IPS DF 4.7 (cell line): ENCODE data around the gene TVP23A.
"Not testable (repeated sequence)": the region's sequence is repeated elsewhere in the genome, so short reads cannot be mapped to it uniquely, and the experiment has no call there.

Experiments
- DNase-seq: peaks from one replicate; pipeline ENCODE4 v3.0.0-alpha.2; 2013; ENCODE audit warnings: low spot score; ENCODE audit errors: extremely low read depth

TVP23A gene

GRCh38 chr16:10806698-10807097 lies 11.9 kb downstream of the TVP23A start:
- DNase-seq, result no peak

GRCh38 chr16:10805334-10805733 lies 13.3 kb downstream of the TVP23A start:
- no peak for DNase-seq

DNA sequence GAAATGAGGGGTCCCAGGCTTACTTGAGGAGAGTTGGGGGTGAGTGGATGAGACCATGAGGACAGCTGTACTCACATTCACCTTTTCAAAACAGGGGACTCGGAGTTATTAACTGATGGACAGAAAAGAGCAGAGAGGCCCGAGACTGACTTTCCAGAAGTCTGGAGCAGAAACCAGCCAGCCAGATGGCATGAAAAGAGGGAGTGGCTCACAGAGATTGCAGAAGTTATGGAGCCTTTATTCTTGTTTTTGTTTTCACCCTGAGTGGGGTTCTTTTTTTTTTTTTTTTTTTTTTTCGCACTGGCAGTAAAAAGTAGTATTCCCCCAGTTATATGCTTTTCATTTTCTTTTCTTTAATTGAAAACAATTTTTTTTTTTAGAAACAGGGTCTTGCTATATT lies 18.9 kb downstream of the TVP23A start:
- no peak for DNase-seq

DNA sequence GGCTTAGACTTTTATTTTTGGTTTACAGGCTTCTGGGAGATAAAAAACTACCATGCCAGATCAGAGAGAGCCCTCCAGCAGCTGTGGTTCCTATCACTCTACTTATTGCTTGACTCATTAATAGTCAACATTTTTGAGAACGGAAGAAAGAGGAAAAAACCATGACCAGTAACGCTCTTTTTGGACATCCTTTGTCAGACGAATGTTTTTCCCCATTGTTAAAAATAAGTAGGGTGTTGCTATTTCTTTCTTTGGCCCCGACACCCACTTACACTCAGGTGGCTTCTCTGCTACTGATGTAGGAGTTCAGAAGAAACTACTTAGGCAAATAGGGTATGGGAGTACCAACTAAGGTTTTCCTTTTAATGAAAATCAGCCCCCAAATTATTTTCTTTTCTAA lies 27.5 kb downstream of the TVP23A start:
- DNase-seq, result no peak

DNA sequence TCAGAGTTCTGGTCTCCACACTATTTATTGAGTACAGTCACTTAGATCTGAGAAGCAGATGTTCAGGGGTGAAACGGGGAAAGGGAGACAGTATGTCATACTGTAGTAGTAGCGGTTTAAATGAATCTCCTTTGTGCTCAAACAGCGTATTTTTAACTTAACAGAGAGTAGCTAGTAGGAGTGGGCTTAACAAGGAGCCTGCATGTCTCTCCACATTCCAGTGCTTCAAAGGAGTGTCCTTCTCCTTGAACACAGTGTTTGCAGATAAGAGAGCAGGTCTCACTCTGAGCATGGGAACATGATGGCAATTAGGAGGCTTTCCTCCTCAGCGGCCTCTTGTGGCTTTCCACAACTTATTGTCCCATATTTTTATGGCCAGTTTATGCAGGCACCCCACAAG lies 30.0 kb downstream of the TVP23A start:
- not testable (repeated sequence) for DNase-seq

GRCh38 chr16:10787304-10787703 lies 31.3 kb downstream of the TVP23A start:
- no peak for DNase-seq

DNA sequence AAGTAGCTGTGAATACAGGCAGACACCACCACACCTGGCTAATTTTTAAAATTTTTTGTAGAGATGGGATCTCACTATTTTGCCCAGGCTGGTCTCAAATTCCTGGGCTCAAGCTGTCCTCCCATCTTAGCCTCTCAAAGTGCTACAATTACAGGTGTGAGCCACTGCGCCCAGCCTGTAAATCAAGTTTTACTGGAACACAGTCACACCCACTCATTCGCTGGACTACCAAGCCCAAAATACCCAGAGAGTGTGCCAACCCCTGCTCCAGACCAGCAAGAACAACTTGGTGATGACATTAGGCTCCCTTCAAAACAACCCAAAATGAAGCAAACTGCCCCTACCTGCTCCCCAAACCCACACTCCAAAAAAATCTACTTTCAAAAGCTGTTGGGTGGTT lies 36.0 kb downstream of the TVP23A start:
- no peak for DNase-seq

- no peak for DNase-seq
Observed at GRCh38 chr16:10780628-10781027, 38.0 kb downstream of the TVP23A start.

- not testable (repeated sequence) for DNase-seq
Observed at GRCh38 chr16:10779908-10780307, 38.7 kb downstream of the TVP23A start.

DNA sequence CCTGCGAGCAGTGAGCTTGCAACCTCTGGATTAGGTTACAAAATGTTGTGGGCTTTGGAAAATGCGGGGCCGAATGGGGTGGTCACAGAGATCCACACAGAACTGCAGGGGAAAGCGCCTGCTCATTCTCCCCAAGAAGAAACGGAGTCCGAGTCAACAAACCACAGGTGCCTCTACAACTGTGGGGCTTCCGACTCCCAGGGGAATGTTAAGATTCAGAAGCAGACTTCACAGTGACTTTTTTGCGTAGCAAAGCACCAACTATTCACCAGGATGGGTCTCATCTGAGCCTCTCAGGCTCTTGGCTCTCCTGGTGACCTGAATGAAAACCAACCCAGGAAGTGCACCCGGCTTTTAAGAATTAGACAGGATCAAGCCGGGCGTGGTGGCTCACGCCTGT lies 41.2 kb downstream of the TVP23A start:
- DNase-seq, result no peak

- not testable (repeated sequence) for DNase-seq
Observed at GRCh38 chr16:10776923-10777322, 41.7 kb downstream of the TVP23A start.

DNA sequence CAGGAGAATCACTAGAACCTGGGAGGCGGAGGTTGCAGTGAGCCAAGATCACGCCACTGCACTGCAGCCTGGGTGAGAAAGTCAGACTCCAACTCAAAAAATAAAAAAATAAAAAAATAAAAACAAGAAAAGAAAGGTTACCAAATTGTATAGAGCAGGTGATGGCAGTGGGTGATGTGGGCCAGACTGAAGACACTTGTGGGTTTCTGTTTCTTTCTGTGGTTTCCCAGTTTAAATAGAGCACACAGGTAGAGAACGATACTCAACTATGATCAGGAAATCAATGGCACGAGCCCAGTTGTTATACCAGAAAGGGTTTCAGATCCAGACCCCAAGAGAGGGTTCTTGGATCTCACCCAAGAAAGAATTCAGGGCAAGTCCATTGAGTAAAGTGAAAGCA lies 42.3 kb downstream of the TVP23A start:
- DNase-seq, result no peak

GRCh38 chr16:10770907-10771306 lies 47.7 kb downstream of the TVP23A start:
- DNase-seq, result no peak

- DNase-seq, result no peak
Observed at GRCh38 chr16:10769381-10769780, 49.2 kb downstream of the TVP23A start.

DNA sequence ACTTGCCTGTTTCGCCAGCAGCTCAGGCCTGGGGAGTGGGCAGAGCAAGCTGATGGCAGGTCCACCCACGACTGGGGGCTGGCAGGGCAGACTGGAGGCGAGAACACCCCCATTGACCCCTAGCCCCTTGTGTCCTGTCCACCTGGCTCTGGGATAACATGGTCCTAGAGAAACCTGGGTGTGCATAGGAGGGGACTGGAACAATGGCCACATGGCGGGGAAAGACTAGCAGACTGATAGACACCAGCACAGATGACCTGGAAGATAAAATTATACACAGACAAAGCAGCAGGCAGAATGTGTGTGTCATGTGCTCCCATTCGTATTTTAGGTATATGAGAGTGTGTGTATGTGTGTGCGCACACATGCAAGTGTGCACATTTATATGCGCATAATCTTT lies 51.5 kb downstream of the TVP23A start:
- no peak for DNase-seq

DNA sequence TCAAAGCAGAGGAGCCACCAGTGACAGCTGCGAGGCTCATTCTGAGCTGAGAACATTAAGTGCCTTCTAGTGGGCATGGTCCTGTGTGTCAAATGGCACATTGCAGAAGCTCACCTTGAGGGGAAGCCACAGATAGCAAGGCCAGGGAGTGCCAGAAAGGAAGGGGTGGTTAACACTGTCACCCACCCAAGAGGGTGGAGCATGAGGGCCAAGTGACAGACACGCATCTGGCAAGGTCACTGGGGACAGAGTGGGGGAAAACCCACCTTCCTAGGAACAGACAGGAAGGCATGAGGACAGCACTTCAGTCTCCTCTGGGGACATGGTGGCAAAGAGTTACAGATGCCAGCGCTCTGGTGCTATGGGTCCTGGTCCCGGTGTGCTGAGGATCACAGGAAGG lies 52.8 kb downstream of the TVP23A start:
- DNase-seq, result no peak

- DNase-seq, result no peak
Observed at GRCh38 chr16:10763456-10763855, 55.1 kb downstream of the TVP23A start.

DNA sequence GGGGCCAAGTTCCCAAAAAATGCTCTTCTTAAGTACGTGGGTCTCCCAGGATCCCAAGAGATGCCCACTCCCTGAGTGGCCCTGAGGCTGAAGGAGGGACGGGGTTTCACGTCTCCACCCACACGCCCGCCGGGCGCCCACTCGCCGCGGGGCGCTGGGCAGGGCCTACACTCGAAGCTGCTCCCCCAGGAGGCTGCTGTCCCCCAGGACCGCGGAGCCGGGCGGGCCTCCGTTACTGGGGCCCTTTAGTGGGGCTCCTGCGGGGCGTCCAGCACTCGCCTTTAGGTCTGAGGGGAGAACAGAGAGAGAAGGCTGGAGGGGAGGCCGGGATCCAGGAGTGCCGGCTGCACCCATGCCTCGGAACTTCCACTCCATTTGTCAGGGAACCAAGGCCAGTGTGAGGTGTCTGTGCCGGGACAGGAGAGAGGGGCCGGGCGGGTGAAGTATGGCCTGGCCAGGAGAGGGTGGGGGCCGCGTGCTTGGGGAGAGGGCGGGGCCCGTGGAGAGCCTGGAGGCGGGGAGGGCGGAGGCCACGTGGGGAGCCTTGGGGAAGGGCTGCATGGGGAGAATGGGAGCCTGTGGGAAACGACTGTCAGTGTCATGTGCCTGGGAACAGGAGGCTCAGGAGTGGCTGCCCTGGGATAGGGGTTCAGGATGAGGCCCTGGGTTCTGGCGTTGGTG lies 56.1 kb downstream of the TVP23A start:
- DNase-seq, result no peak

- no peak for DNase-seq
Observed at GRCh38 chr16:10761373-10761772, 57.2 kb downstream of the TVP23A start.

GRCh38 chr16:10760858-10761257 lies 57.7 kb downstream of the TVP23A start:
- DNase-seq, result no peak

GRCh38 chr16:10756574-10756973 lies 62.0 kb downstream of the TVP23A start:
- no peak for DNase-seq

DNA sequence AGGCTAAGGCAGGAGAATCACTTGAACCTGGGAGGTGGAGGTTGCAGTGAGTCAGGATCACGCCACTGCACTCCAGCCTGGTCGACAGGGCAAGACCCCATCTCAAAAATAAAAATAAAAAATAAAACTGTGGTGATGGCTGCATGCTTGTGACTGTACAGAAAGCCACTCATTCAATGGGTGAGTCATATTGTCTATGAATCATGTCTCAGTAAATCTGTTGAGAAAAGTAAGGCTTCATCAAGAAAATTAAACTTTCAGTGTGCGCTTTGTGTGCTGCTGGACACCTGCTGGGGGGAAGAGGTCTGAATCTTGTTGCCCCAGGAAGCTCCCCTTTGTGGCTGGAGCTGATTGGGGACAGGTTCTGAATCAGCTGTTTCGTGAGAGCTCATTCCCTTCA lies 63.7 kb downstream of the TVP23A start:
- no peak for DNase-seq

DNA sequence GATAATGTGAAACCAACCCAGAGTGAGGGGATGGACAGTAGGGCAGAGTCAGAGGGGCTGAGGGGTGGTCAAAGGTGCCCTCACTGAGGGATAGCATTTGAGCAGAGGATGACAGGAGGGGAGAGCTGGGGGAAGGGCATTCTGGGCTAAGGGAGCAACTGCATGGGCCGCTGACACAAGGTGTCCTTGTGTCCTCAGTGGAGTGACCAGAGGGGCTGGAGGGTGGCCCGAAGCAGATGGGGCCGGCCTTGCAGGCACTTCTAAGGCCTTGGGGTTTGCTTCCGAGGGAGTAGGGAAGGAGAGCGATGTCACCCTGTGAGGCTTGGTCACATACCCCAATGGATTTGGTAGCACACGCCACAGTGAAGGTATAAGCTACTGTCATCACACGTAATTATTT lies 64.9 kb downstream of the TVP23A start:
- DNase-seq, result no peak
